Urothelium cell line (cell line): Measurements from ENCODE around the gene F11R.
"Not testable (repeated sequence)": the region's sequence is repeated elsewhere in the genome, so short reads cannot be mapped to it uniquely, and the experiment has no call there.

Experiments
- DNase-seq: peaks from one replicate; pipeline ENCODE4 v3.0.0; 2011; ENCODE audit warnings: low spot score, mixed read lengths
- FAIRE-seq: peaks from 2 replicates; lab custom pipeline; 2011; peaks lifted over from hg19 to GRCh38; lab: Jason Lieb, UNC

F11R gene

GRCh38 chr1:160978510-160978927 is 42.4 kb downstream of the F11R start:
- DNase-seq = no peak
- no peak for FAIRE-seq

DNA sequence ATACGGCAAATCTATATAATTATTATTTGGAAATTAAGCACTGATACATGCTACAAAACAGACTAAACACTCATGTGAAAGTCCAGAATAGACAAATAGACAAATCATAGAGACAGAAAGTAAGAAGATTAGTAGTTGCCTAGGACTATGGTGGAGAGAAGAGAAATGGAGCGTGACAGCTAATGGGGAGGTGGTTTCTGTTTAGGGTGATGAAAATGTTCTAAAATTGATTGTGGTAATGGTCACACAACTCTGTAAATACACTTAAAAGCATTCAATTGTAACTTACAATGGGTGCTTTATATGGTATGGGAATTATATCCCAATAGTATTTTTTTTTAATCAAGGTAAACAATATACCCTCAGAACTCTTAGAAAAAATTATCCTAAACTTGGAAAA is 45.9 kb downstream of the F11R start:
- FAIRE-seq (no peak), DNase-seq (no peak)

DNA sequence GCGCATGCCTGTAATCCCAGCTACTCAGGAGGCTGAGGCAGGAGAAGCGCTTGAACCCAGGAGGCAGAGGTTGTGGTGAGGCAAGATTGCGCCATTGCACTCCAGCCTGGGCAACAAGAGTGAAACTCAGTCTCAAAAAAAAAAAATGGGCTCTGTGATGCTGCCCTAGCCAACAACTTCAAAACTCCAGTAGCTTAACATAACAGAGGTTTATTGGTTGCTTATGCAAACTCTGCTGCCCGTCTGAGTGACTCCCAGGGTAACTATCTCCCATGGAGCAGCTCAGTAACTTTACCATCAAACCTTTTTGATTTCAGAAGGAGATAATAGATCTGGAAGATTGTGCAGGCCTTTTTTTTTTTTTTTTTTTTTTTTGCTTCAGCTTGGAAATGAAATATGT is 47.5 kb downstream of the F11R start:
- no peak for DNase-seq
- FAIRE-seq = no peak

GRCh38 chr1:160972939-160973338 is 48.0 kb downstream of the F11R start:
- FAIRE-seq (no peak), DNase-seq (no peak)

DNA sequence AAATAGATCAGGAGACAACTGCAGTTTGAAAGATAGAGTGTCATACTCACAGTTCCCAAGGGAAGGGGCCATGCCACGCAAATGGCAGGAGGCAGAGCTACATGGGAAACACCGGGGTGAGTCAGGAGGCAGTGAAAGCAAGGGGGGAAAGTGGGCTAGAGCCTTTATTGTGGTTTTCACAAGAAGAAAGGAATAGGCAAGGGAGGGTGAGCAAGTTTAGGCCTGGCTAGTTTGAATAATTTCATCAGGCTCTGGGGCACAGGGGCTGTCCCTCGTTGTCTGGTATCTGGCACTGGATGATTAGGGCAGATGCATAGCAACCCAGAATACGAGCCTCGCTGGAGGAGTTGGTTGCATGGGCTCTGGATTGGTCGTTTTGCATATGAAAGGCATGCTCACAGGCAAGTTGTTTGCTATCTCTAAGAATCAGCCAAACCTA is 49.3 kb downstream of the F11R start:
- DNase-seq (peak; percentile 41), FAIRE-seq (no peak)

DNA sequence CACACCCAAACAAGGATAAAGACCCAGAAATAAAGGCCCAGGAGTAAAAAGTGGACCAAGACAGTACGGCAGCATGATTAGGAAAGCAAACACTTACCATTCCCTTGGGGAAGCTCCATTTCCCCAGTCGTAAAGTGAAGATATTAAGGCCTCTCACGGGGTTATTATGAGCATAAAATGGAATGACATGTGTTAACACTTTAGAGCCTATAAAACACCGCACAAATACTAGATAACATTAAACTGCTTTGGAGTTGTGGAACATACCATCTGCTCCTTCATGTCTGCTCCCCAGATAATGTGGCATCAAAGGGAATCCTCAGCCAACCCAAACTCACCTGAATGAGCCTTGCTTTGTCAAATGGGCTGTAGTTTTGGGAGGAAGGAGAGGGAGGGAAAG is 57.4 kb downstream of the F11R start:
- no peak for DNase-seq

GRCh38 chr1:160961419-160961818 is 59.5 kb downstream of the F11R start:
- FAIRE-seq (no peak), DNase-seq (no peak)

More for the DNA sequence above, 57.4 kb downstream of the F11R start:
- FAIRE-seq = no peak

DNA sequence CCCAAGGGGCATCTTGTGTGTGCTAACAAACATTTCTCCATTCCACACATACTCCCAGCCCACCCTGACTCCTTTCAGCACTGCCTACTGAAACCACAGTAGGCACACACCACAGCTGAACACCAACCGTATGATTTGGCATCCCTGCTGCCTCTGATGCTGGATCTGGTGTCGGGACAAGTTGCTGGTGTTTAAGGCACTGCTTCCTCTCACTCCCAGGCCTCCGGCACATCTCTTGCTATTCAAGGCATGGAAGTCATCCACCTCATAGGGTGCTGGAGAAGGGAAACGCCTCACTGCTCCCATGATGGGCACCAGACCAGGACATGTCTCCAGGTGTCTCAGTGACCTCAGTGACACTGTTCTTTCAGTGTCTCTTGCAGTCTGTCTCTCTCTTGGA is 64.0 kb downstream of the F11R start:
- DNase-seq (no peak), FAIRE-seq (no peak)

DNA sequence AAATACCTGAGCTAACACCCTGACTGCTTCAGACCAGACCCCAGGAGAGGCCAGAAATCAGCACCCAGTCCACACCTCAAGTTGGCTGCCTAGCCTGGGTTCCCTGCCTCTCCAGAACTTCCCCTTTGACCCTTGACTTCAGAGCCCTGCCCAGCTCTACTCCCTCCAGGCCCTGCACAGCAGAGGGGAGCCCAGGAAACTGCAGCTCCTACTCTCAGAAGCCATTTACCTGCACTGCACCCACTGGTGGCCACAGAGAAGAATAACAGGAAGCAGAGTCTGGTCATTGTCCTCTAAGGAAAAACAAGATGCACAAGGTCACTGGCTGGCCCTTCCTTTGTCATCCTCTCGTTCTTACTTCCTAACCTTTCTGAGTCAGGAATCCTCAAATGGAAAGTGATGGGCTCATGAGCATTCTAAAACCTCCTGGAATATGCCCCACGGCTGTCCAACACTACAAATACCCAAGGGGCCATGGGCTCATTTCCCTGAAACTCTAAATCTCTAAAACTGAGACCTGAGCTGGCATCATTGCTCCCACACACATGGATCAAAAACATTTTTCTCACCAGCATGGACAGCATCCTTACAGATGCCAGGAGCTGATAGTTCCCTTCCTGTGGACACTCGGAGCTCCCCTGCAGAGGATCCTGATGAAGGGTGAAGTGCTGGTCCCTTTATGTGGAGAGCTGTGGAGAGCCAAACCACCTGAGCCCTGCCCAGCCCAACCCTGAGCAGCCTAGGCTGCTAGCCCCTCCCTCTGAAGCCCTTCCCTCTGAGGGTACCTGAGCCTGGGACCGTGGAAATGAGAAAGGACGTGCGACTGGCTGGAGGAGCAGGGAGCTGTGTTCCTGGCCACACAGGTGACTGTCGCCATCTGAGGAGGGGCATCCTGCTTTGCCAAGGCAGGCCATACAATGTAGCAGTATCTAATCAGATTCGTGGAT is 66.5 kb downstream of the F11R start, which contains the start of gene ITLN2:
ITLN2 (minus strand) TSS at position 652 of the 947 bp plus-strand sequence; CDS start at position 584, 68 bp downstream.
- FAIRE-seq = no peak
- DNase-seq = peak; percentile 61

DNA sequence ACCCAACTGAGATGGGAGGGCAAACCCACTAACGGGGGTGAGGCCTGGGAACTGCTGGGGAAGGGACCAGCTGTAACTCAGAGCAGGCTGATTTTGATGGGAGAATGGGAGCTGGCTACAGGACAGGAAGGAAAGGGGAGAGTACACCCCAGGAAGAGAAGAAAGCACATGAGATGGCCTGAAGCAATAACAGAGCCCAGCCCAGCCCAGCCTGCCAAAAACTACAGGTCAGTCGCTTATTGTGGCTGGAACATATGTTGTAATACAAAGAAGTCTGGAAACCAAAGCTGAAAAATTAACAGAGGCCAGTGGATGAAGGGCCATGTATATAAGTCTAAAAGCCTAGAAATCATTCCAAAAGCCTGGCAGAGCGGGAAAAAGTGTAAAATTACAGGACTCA is 67.9 kb downstream of the F11R start:
- DNase-seq (no peak), FAIRE-seq (no peak)

GRCh38 chr1:160952129-160952510 is 68.8 kb downstream of the F11R start:
- DNase-seq (no peak), FAIRE-seq (no peak)

- DNase-seq = peak; percentile 74
- no peak for FAIRE-seq
Measured at GRCh38 chr1:160951443-160952128, 69.4 kb downstream of the F11R start.

DNA sequence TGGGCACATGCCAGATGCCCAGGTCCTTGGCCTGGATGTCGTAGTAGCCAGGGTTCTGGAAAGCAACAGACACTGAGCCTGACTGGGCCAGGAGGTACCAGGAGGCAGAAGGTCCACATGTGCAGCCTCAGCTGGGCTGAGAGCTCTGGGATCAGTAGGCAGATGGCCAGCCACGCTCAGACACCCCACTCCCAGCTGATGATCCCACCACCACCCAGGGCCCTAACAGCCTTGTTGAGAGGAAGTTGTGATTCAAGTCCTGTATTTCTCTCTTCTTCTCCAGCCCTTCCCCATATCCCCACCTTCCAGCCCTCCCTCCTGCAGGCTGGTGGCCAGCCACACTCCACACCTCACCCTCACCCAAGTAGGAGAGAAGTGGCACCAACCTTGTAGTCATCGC is 70.3 kb downstream of the F11R start:
- FAIRE-seq (no peak), DNase-seq (no peak)

- FAIRE-seq = no peak
- DNase-seq = no peak
Measured at GRCh38 chr1:160949881-160950280, 71.1 kb downstream of the F11R start.

GRCh38 chr1:160949216-160949880 is 71.6 kb downstream of the F11R start:
- DNase-seq, FAIRE-seq: not testable (repeated sequence)

DNA sequence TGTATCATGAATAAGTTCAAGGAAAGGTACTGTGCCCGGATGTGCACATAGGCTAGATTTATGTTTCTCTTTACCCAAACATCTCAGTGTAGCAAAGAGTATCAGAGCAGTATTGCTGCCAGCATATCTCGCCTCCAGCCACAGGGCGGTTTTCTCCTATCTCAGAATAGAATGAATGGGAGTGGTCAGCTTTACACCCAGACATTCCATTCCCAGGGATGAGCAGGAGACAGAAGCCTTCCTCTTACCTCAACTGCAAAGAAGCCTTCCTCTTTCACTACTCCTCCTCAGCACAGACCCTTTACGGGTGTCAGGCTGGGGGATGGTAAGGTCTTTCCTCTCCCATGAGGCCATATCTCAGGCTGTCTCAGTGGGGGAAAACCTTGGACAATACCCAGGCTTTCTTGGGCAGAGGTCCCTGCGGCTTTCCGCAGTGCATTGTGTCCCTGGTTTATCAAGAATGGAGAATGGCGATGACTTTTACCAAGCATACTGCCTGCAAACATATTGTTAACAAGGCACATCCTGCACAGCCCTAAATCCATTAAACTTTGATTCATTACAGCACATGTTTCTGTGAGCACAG is 73.7 kb downstream of the F11R start:
- FAIRE-seq, DNase-seq: not testable (repeated sequence)

GRCh38 chr1:160945881-160946280 is 75.1 kb downstream of the F11R start:
- not testable (repeated sequence) for DNase-seq, FAIRE-seq
